Nucleus accumbens (tissue), 56 donors: ENCODE measurements around the gene OR6J1.
"Not testable (repeated sequence)": the region's sequence is repeated elsewhere in the genome, so short reads cannot be mapped to it uniquely, and the experiment has no call there.

ENCODE experiments used
- DNase-seq, 56 donors: peaks; one replicate each; lab custom pipeline; 2025; lab: John Stamatoyannopoulos, UW

The OR6J1 gene

DNA sequence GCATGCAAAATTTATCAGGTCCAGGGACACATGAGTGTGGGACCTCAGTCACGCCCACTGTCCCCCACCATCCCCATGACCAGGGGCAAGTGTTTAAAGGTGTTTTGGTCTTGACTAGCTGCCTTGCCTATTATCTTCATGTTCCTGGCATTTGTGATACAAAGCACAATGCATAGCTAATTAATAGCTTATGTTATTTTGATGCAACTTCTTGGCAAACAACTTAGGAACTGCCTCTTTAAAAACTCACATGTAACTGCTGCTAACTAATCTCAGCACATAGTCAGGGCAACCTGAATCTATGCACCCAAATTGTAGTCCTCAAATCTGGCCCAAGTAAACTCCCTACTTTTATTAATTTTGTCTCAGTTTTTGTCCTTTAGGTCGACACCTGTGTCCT lies 7.4 kb upstream of the OR6J1 start:
- no peak for DNase-seq

DNA sequence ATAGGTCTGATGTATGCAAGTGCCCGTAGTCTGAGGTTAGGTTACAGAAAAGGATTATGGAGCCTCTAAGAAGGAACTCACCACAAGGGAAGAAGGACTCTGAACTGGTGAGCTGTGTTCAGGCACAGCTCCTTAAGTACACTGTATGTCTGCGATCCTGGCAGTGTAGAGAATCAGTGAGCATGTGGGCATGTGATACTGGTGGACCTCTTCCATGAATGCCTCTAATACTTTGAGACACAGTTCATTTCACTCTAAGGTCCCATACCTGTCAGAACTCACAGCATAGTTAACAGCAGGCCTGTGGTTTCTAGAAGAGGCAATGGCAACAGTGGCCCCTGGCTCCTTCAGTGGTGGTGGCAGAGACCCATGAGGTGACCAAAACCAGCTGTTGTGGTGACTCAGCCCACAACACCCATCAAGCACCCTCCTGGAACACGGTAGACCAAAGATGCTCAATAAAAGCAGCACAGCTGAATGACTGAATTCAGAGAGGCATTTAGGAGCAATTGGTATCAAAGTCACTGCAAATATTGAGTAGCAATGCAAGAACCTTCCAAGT lies 6.9 kb upstream of the OR6J1 start:
- no peak for DNase-seq

DNA sequence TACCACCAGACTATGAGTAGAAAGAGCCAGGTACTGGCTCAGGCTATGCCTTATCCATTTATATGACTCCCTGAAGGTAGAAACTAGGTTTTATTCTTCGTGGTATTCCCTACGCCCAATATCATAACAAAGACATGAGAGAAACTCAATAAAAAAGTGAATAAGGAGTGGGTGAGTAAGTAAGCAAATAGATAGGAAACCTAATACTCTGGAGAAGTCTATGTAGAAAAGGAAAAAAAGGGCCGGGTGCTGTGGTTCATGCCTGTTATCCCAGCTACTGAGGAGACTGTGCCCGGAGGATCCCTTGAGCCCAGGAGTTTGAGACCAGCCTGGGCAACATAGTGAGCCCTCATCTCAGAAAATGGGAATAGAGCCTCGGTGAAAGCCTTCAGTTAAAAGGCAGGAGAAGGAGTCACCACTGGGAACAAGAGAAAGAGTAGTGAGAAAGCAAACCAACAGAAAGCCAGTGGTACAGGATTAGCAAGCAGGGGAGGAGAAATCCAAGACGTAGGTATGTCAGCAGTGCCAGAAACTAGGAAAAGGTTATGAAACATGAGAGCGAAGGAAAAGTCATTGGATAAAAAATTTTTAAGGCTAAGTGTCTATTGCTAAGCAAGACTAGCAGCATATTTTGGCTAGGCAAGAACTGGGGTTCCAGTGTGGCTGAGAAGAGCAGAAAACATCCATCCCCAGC lies 6.0 kb upstream of the OR6J1 start:
- DNase-seq, result no peak

DNA sequence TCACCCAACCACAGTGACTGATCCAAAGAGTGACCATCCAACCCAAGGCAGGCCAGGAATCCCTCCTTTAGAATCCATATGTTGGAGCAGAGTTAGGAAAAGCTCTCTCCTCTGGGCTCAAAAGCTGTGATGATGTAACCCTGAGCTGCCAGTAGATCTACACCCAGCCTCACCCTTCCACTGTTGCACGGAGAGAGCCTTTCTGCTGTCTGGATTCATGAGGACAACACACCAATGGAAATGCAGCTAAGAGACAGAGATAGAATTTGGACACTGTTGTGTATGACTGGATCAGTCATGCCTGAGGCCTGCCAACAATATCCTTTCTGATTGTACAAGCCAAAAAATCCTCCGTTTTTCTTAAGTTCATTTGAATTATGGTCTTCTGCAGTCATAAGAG lies 4.4 kb upstream of the OR6J1 start:
- DNase-seq, result no peak

DNA sequence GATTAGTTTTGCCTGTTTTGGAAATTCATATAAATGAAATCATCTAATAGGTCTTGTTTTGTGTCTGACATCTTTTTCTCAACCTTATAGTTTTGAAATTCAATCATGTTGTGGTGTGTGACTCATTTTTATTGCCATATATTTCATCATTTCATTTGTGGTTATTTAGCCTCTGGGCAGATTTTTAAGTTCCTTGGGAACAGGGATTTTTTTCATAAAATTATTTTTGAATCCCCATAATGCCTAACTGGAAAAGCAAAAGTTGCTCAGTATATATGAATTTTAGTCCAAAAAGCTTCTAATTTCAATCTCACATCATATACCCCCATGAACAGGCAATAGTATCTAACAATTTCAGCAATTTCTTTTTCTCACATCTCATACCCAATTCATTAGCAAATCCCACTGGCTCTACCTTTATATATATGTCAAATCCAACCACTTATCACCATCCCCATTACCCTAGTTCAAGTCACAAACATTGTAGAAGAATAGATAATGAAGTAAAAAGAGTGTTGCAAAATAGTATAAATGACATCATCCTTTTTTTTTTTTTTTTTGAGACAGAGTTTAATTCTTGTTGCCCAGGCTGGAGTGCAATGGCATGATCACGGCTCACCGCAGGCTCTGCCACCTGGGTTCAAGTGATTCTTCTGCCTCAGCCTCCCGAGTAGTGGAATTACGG lies 2.6 kb upstream of the OR6J1 start:
- DNase-seq, result no peak

DNA sequence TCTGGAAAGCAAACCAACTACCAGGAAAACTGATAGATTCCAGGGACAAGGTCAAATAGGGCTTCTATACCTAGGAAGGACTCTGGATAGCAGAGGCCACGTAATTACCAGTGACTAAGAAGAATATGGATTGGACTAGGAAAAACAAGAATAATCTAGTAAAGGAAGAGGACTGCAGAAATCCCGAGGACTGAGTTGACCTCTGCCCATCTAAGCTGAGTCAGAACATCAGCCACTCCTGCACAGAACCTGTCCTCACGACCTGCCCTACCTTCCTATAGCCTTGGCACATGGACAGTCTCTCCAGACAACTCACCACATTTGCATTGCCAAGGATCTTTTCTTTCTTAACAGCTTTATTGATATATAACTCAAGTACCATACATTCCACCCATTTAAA lies 2.3 kb downstream of the OR6J1 start:
- DNase-seq, result no peak

DNA sequence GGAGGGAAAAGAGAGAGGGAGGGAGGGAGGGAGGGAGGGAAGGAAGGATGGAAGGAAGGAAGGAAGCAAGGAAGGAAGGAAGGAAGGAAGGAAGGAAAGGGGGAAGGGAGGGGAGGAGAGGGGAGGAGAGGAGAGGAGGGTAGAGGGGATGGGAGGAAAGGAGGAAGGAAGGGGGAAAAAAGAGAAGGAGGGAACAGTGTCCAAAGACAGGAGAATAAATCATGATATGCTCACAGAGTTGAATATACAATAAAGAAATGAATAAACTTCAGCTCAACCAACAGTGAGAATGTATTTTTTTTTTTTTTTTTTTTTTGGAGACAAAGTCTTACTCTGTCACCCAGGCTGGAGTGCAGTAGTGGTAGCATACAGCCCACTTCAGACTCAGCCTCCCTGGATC lies 4.0 kb downstream of the OR6J1 start:
- DNase-seq, result no peak

DNA sequence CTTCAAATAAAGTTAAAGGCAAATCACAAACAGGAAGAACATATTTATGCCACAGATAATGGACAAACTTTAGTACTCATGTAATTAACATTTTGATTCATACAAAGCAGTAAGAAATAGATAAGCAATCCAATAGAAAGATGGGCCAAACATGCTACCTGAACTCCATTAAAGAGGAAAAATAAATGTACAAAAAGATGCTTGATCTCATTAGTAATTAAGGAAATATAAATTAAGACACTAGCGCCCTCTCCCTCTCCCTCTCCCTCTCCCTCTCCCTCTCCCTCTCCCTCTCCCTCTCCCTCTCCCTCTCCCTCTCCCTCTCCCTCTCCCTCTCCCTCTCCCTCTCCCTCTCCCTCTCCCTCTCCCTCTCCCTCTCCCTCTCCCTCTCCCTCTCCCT lies 8.2 kb downstream of the OR6J1 start:
- DNase-seq, result not testable (repeated sequence)

DNA sequence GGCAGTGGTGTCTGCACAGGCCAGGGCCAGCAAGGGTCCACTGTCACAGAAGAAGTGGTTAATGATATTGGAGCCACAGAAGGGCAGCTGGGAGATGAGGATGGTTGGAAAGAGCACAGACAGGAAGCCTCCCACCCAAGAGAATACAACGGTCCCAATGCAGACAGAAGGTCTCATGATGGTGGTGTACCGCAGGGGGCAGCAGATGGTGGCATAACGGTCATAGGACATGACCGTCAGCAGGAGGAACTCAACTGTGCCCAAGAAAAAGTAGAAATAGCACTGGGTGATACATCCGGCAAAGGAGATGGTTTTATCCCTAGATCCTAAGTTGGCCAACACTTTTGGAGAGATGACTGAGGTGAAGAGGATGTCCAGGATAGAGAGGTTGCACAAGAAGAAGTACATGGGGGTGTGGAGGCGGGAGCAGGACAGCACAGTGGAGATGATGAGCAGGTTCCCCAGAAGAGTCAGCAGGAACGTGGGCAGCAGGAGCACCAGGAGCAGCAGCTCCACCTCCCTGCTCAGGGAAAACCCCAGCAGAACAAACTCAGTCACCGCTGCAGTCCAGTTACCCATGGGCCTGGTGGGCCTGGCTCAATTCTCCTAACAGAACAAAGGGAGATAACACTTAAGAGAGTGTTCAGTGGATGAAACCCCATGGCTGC lies 9.8 kb downstream of the OR6J1 start:
- DNase-seq, result no peak

DNA sequence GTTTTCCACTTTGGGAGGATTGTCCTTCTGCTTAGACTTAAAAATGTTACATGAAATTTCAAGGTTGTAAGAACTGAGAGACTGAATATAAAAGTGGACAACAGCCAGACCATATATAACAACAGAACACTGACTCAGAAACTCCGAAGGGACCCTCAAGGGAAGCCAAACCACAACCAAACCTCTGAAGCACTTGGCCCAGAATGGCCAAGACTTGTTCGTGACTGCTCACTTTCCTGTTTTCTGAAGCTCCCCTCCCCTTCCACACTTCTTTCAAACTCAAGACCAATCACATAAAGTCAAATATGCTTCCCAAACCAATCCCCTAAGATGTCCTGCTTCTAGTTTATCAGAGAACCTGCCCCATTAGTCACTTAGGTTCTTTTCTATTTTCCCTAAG lies 13.7 kb downstream of the OR6J1 start:
- DNase-seq, result no peak

DNA sequence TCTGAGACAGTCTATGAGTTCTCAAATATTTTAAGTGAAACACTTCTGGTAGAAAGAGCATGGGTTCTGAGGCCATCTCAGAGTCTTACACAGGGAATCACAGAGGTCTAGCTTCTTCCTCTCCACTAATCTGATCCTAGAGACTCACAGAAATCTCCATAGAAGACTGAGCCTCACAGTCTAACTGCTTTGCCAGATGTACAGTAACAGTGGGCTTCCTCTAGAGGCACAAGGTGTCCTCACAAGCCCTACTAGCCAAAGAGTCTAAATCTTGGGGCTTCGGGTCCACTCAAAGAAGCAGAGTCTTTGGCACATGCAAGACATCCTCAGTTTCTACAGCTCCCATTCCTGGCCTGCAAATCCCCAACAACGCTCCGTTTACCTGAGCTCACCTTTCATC lies 14.1 kb downstream of the OR6J1 start:
- DNase-seq, result no peak

DNA sequence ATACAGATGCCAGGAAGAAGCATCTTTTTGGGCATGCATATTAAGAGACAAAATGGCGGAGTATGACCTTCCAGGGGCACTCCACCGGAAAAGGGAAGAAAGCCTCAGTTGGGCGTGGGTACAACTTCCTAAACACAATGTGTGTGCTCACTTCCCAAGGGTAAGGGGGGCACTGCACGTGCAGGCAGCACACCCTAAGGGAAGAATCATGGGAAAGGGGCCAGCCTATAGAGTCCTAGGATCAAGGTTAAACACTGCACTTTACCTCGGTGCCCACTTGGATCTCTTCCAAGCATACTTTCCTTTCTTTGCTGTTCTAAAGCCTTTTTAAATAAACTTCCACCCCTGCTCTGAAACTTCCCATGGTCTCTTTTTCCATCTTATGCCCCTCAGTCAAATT lies 14.8 kb downstream of the OR6J1 start:
- DNase-seq, result no peak

DNA sequence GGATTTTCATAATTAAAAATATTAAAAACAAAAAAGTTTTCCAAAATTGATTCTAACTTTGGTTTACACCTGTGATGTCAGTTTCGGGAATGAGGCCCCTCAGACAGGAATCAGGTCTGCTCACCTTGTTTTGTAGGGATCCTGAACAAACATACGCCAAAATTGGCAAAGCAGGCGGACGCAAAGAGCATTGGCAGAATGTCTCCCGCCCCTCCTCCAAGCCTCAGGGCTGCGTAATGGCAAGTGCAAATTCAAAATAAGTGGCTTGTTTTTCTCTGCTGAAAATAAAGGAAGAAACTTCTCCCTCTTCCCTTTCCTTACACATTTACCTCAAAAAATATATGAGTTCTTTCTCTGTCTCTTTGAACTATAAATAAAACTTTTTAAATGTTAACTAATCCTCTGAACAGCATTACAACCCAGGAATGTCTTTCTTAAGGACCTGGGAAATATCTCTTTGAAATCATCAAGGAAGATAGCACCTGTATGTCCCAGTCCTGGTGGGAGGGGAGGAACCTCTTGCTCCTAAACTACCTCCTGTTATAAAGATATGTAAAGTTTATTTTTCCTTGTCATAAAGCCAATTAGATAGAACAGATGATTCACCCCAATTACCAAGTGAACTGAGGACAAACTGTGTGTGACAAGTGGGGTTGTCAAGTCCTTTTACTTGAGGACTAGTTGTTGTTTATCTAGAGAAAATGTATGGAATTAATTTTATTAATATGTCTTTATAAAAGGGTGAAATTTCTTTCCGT lies 16.5 kb downstream of the OR6J1 start:
- no peak for DNase-seq

DNA sequence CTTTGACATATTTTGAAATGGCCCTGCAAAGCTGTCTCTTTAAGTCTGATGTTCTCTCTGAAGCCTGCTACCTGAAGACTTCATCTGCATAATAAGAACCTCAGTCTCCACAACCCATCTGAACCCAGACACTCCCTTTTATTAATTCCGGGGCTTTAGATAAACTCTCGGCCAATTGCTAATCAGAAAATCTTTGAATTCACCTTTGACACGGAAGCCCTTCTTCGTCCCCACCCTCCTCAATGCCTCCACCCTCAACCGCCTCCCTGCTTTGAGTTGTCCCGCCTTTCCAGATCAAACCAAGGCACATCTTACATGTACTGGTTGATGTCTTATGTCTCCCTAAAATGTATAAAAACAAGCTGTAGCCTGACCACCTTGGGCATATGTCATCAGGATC lies 17.6 kb downstream of the OR6J1 start:
- no peak for DNase-seq

DNA sequence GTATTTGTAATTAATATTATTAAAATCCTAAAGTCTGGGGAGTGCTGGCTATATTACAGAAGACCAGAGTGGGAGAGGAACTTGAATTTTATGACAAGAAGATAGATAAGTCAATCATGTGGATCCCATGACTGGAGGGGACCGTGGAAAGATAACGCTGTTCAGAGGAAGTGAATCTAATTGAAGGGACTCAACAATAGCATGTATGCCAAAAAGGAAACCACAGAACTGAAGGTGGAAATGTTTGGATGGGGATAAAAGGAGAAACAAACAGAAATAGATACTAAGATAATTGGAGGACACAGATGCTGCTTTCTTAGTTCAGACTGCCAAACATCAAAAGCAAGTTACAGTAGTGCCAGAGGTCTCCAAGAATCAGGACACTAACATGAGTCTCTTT lies 21.1 kb downstream of the OR6J1 start:
- DNase-seq, result no peak

DNA sequence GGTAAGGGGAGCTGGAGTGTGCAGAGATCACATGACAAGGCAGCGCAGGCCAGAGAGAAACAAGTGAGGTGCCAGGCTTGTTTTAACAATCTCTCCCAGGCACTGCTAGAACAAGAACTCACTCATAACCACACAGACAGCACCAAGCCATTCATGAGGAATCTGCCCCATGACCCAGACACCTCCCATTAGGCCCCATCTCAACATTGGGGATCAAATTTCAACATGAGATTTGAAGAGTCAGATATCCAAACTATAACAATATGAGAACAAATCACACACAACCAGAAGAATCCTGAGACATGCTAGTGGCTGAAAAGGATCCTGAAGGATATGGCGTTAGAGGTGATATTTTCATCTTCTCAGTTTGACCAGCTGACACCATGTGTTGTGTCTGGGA lies 21.9 kb downstream of the OR6J1 start:
- DNase-seq, result no peak

DNA sequence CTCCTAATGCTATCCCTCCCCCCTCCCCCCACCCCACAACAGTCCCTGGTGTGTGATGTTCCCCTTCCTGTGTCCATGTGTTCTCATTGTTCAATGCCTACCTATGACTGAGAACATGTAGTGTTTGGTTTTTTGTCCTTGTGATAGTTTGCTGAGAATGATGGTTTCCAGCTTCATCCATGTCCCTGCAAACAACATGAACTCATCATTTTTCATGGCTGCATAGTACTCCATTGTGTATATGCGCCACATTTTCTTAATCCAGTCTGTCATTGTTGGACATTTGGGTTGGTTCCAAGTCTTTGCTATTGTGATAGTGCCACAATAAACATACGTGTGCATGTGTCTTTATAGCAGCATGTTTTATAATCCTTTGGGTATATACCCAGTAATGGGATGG lies 28.4 kb downstream of the OR6J1 start:
- not testable (repeated sequence) for DNase-seq

DNA sequence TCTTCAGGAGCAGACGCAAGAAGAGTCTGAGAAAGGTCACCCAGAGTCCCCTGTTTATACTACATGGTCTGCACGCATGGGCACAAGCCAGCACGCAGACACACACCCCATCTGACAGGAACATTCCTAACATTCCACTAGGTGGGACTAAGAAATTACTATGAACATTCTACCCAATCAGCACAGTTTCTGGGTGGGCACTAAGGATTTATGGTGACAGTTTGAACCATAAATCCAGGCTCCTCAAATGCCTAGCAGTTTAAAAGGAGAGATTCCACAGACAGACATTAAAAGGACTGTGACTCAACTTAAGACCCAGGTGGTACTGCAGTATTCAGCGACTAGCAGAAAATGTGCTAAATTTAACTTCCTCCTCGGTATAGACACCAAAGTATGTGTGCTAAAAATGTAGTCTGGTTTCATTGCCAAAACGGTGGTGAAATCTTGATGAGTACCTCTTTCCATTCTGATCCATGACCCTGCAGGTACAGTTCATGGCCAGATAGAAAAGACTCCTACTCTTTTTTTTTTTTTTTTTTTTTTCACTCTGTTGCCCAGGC lies 29.8 kb downstream of the OR6J1 start:
- DNase-seq, result no peak

DNA sequence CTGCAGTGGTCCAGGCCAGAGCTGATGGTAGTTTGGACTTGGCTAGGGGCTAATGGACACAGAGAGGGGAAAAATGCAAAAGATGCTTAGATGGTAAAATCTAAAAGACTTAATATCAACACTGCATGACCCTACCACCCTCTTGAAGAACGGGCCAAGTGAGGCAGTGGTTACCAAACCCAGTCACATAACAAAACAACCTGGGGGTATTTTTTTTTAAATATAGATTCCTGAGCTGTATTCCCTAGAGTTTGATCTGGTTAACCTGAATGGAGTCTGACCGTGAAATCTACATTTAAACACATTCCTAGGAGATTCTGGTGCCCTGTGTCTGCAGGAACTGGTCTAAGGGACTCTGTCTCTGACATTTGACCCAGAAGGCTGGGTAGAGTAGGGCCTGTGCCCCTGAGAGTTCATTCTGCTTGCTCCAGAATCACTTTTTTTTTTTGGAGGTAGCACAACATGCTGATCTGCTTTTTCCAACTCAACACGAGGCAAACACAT lies 30.4 kb downstream of the OR6J1 start:
- DNase-seq, result no peak

DNA sequence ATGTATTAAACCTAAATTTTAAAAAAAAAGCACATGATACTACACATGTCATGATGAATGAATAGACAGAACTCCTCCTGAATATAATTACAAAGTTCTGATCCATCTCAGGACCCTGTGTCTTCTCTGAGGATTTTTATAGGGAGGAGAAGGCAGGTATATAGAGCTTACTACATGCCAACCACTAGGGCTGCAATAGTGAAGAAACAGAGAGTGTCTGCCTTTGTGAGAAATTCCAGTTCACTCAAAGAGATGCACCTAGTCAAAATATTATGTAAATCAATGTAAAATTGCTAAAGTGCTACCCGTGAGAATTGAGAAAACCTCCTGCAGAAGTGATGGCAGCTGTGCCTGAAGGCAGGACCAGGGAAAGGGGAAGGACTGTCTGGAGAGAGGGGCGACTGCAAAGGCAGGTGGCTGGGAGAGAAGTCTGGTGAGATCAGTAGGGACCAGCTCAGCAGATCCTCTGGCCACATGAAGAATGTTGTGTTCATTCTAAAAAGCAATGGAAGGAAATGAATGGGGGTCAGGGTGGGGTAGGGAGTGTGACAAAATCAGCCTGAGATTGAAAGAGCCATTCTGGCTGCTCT lies 31.0 kb downstream of the OR6J1 start:
- DNase-seq, result no peak
